ENCODE measurements around the gene PLCH2. TPM values are rescaled to one million over a fixed set of nuclear protein-coding genes. Genes with fewer than 3 reads are reported as not detected.

The PLCH2 gene
- total and polyA plus RNA-seq, 9 of the 15 experiments (the other 6 are each of a cell fraction or from before 2014, with no cell fraction given) = 0.16 TPM; not detected in 8

GRCh38 chr1:2460996-2461751 lies 14.9 kb upstream of the PLCH2 start (continued):
- no peak for TF ChIP-seq CEBPZ (IDR thresholded peaks at IDR 0.05; ENCODE audit: borderline replicate concordance, low read depth, low read length)
- no peak for TF ChIP-seq CHD7 (IDR thresholded peaks at IDR 0.05; ENCODE audit: low read depth, low read length)
- no peak for TF ChIP-seq RAD51 (IDR thresholded peaks at IDR 0.05; ENCODE audit: borderline replicate concordance, low read depth)
- no peak for TF ChIP-seq ZNF197 (CRISPR knock-in tag; IDR thresholded peaks at IDR 0.05; ENCODE audit: low read depth)
- no peak for TF ChIP-seq FUS (optimal IDR thresholded peaks at IDR 0.05; ENCODE audit: low read depth, low read length)
- TF ChIP-seq PHF20 (IDR thresholded peaks at IDR 0.05; ENCODE audit: partially characterized antibody) = no peak
- no peak for TF ChIP-seq PCBP2 (IDR thresholded peaks at IDR 0.05; ENCODE audit: low read depth, low read length, poor library complexity, severe bottlenecking)
- no peak for TF ChIP-seq NFE2 (IDR thresholded peaks at IDR 0.05; ENCODE audit: low read depth)
